DMS153 (cell line): ENCODE results near the gene EML6.

Experiments
- DNase-seq: peaks from one replicate; lab custom pipeline; 2025; lab: John Stamatoyannopoulos, UW

EML6 gene

DNA sequence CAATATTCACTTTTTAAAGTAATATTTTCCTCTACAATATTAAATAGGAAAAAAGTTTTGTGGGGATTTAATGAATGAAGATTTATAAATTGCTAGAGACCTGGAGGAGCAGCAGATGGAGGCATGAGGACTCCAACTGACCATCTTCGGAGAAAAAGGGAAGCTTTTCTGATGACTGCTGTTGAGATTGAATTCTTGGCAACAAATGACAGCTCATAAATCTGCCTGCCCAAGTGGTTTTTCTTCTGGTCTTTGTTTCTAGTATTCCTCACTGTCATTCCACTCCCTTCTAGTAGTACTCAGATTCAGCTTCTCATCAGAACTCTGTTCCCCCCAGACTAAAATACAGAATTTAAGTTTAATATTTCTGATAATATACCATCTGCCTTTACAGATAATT lies 157.0 kb downstream of the EML6 start:
- DNase-seq, result no peak

DNA sequence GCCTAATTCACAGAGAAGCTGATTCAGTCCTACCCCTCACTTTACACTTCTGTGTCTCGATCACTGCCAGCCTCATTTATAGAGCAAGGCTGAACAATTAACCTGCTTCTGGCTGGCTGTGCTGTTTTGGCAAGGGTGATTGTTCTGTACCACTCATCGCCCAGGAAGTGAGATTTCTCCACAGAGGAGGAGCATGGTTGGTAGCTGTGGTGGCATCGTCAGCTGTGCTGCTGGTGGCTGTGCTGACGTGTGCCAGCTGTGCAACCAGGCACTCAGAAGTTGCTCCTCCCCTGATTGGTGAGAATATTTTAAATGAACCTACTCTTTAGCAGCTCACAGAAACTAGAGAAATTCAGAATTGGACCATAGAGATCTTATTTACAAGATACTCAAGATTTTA lies 158.3 kb downstream of the EML6 start:
- no peak for DNase-seq

DNA sequence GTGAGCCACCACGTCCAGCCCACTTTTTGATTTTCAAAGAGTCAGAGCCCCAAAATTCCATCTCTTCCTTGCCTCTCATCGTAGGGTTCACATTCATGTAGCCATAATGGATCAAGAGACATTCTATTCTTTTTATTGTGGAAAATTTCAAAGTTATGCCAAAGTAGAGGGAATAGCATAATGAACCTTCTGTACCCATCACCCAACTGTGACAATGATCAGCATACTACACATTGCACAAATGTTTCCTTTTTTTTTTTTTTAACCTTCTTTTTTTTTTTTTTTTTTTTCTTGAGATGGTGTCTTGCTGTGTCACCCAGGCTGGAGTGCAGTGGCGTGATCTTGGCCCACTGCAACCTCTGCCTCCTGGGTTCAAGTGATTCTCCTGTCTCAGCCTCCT lies 162.4 kb downstream of the EML6 start:
- DNase-seq, result no peak

DNA sequence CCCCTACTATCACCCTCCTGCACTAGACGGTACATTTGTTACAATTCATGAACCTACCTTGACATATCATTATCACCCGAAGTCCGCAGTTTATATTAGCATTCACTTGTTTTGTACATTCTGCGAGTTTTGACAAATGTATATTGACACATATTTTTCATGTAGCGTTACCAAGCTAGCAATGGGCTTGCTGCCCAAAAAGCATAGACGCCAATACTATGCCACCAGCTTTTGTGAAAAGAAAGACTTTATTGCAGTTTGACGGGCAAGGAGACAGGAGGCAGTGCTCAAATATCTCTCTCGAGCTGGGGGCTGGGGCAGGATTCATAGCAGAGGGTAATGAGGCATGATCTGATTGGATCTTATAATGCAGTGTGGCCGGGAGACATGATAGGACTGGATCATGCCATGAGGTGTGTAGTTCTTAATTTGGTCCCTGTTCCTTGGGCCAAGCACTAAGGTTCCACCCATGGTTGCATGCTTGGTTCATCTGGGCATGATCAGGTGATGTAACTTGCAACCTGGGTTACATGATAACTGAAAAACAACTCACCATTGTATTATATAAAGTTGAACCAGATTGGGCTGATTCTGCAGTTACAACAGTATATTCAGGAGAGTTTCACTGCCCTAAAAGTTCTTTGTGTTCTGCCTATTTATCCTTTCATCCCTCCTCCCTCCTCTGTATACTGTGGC lies 164.5 kb downstream of the EML6 start:
- DNase-seq, result no peak

DNA sequence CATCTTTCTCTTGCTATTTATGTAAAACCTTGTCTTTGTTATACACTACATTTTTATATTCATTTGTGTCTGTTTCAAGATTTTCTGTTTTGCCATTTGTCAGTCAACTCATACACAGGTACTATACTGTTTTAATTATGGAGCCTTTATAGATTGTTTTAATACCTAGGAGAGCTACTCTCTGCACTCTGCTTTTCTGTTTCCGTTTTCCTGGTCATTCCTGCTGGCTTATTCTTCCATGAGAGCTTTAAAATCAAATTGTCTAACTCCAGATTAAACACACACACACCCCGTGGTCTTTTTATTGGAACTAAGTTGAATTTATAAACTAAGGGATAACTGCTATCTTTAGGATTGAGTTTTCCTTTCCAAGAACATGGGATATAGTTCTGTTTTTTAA lies 165.6 kb downstream of the EML6 start:
- DNase-seq, result no peak

DNA sequence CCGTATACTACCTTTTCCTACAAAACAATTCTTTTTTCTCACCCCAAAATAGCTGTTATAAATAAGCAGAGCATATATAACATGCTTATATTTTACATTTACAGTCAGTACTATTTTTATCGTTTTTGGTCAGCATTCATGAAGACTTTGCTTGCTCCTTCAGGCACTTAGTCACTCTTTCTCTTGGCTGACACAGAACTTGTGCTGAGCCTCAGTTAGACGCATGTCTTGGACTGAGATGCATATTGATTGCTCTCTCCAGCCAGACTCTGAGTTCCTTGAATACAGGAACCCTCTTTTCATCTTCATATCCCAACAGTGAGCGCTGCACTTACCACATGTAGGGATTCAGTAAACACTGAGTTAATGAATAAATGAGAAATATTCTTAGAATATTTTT lies 168.4 kb downstream of the EML6 start:
- DNase-seq, result no peak

DNA sequence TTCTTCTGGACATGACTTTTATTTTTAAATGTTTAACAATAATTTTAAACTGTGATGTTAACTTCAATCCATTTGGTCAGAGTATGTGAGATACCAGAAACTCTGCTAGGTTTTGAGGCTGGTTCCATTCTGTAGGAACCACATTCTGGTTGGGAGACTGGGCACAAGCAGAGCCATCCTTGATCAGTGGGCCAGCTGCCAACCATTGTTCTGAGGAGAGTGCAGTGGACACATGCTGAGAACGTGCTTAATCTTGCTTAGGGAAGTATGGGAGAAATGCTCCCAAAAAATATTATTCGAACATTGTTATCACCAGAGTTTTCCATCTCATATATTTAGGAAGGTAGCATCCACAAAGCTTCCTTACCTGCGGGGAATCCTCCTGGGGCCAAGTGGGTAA lies 171.0 kb downstream of the EML6 start:
- DNase-seq, result no peak

DNA sequence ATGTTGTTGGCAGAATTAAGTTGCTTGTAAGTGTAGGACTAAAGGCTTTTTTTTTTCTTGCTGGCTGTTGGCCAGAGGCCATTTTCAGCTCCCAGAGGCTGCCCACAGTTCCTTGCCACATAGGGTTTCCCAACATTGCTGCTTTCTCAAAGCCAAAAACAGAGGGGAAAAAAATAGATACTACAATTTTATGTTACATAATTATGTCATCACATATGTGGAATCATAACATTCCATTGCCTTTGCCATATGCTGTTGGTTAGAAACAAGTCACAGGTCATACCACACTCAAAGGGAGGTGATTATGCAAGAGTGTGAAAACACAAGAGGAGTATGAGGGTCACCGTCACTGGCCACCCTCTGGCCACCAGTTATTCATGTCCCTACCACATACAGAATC lies 172.3 kb downstream of the EML6 start:
- no peak for DNase-seq

DNA sequence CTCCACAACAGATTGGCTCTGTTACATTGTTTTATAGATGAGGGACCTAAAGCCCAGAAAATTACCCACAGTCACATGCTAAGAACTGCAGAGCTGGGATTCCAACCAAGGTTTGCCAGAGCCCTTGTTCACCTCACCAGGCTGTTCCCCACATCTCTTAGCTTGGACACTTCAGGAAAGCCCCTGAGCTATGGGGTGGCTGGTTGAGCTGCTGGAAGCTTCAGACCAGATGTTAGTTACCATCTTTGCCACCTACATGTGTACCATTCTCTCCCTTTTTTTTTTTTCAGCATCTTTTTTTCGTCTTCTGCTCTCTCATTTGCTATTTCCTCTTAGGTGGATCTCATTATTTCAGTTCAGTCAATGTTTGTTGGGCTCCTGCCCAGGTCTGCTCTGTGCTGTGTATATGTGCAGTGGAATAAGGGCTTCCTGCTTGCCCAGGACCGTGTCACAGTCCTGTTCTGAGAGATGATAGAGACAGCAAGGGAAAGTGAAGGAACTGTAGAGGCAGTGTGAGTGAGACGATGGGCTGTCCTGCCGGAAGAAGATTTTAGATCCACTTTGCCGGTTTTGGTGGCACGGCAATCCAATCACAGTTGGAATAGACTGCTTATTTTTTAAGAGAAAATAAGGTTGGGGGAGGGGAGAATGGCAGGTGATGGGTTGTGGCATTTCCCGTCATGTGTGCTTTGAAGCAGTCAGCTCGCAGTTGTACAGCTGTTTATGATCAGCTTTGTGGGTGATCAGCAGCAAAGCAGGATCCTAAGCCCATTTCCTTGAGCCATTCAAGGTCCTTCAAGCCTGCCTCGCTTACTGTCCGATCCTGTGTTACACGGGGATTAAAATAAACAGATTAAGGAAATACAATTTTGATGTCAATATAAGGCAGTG lies 174.2 kb downstream of the EML6 start:
- no peak for DNase-seq

DNA sequence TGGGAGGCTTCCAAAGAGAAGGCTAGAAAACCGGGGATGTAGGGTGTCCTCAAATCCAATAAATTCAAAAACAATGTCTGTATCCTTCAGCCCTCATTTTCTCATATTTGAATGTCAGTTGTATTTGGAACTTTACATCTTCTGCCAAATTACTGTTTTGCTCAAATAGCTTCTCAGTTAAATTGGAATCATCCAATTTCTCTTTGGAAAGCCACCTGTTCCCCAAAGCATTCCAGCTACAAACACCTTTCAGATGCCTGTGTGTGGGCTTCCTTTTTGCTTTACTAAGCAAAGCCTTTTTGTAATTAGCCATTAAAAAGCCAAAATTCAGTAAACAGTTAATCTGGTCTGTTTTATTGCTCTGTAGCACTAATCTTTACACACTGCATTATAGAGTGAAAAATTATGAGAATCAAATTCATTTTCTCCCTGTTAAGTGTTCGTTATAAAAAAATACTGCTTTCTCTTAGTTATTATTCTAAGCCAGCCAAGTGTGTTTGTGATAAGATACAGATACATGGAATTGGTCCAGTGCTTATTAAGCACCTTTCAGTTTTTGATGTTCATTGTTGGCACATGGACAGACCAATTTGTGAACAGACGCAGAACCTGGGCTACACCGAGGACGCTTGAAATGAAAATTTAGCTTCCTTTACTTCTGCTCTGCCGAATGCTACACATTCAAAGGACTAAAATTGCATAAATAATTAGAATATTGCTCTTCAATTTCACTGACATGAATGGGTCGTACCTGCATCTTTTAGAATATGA lies 175.2 kb downstream of the EML6 start:
- no peak for DNase-seq

DNA sequence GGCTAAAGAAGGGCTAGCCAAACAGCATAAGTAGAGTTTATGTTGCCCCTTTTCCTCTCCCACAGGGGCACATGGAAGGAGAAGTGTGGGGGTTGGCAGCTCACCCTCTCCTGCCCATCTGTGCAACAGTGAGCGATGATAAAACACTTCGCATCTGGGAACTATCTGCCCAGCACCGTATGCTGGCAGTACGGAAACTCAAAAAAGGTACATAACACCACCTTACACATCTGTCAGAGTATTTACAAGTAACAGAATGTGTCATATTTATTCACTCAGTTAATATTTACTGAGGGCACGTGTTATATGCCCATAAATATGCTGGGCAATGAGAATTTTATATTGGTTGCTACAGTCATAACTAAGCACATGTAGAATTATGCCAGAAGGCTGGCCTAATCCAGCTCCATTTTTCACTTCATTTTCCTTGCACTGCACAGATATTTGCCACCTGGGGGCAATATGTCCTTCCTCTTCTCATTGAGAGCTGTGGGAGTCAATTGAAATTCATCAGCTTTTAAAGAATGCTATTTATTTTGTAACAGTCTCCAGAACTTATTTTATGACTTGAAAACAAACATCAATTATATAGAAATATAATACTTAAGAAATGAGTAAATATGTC lies 176.2 kb downstream of the EML6 start:
- DNase-seq, result no peak

DNA sequence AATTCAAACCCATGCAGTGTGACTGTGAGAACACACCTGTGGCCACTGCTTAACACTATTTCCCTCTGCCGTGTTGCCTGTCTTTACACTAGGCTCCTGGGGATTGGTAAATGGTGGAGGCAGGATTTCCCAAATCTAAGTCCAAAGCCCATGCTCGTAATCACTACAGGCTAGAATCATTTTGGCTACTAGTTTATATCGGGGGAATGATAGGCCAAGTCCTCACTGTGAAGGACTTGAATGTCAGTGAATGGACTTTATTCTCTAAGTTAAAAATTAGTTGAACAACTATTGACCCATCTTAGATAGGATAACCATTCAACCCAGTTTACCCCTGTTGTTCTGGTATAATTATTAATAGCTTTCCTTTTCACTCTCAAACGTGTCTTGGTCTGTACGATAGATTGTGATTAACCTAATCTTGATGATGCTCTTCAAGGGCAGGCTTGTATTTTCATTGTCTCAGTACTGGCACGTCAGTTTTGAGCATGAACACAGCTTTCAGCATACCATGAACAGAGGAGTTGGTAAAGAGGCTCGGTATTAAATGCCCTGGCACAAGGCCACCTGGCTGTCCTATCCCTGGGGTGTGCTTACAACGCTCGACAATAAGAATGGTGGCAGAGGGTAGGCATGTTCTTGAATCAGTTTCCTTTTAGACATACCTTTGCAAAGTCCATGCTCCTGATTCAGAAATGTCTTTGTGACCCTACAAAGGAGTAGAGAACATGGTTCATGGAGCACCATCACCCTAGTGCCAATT lies 177.9 kb downstream of the EML6 start:
- DNase-seq, result no peak

DNA sequence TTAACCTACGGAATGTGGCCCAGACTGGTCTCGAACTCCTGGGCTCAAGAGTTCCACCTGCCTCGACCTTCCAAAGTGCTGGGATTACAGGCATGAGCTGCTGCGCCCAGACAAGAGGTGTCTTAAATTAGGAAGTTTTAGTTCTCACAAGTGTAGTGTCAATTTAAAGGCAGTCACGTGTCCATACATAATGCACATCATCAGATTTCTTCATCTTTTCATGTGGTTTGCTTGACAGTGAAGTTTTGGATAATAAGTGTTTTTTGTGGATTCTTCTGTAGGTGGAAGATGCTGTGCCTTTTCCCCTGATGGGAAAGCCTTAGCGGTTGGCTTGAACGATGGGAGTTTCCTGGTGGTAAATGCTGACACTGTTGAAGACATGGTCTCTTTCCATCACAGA lies 179.3 kb downstream of the EML6 start:
- DNase-seq, result no peak

DNA sequence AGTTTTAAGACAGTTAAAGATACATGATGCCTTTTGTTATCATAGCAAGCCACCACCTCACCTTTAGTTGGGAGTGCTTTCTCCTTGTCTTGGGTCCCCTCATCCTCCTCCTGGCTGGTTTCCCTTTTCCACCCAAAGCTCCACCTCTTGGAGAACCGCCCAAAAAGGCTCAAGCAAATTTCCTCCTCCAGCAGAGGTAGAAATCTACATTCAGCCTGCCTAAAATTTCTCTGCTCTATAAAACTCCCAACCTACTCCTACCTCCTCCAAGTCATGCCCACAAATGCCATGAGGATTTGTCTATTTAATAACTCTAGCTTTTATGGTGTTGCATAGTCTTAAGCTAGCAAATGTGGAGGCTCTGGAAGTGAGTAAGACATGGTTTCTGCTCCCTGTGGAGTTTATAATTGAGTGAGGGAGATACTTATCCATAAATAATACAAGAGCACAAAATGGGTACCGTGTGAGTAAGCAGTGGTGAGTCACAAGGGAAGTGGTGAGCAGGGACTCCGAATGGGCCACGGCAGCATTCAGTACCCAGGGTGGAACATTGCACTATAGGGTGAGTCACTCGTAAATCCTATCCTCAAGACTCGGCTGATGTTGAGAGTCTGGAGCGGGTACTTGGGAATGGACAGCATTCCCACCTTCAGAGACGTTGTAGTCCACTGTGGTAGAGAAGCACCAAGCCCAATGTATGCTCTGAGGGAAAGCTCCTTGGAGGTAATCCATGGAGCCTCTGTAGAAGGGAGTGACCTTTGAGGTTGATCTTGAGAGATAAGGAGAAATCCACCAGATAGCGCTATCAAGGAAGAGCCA lies 180.5 kb downstream of the EML6 start:
- peak; percentile 5 for DNase-seq

DNA sequence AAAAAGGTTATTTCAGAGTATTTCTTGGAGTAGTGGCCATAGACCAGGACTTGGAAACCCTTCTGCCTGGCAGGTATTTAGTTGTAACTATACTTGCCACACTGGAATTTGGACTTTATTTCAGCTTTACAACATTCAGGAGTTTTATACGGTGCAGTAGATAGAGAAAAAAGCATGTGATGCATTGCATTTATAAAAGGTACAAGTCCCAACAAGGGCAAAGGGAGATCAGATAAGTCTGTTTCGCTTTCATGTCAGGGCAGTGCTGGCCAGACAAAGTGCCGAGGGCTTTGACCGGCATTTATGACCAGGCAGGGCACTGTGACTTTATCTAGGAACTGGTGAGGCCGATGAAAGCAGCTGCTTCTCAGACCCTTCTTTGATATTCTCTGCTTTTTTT lies 181.4 kb downstream of the EML6 start:
- no peak for DNase-seq

DNA sequence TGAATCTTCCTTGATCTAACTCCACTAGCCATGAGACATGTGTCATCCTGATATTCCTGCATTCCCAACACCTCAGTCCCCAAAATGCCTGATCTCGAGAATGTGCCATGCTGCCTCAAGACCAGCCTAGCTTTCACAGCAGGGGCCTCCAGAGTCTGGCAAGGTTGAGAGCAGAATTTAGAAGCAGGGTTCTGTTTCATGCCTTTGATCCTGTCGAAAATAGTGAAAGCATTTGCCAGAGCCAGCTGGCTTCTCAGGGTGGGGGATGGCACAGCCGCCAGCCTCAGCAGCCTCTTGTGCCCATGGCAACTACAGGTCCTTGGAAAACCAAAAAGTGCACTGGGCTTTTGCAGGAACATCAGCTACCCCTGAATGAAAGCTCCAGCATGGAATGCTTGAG lies 183.3 kb downstream of the EML6 start:
- no peak for DNase-seq

DNA sequence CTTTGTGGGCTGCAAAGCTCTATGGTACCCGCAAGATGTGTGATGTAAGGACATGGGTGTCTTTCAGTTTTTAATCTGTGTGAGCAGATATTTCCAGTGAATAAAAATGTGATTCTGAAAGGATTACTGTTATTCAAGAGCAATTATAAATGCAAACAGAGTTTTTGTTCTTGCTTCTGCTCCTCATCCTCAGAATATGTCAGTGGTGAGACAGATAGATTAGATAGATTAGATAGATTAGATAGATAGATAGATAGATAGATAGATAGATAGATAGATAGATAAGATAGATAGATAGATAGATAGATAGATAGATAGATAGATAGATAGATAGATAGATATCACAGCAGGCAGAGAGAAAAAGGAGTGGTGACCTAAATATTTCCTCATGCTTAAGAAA lies 184.2 kb downstream of the EML6 start:
- no peak for DNase-seq

DNA sequence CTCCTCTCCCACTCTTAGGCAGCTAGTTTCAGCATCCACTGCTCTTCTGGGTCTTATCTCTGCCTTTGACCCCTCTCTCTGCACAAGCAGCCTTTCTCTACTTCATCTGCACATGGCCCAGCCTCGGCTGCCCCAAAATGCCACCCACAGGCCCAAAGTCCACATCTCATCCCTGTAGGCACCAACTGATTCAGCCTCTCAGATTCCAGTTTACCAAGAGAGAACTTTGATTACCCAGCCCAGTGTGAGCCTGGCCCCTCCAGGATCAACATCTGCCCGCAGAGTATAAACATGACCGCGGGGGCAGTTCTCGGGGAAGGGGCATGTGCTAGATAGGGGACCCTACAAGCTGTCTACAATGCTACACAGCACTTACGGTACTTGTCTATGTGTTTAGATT lies 185.1 kb downstream of the EML6 start:
- no peak for DNase-seq

DNA sequence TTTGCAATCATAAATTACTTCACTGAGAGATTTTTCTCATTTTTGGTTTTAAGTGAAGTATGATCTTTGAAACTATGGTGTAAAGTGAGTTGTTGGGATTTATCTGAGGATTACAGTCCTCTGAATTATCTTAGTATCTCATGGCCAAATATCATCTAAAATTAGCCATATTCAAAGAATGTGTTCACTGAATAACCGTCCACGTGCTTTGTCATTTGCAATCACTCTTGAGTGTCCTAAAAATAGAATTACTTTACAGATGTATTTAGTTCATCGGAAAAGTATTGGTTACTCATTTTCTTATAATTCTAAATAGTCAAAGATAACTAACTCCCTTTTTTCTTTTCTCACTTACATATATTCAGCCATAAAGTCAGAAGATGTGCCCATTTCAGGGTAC lies 185.5 kb downstream of the EML6 start:
- DNase-seq, result no peak

DNA sequence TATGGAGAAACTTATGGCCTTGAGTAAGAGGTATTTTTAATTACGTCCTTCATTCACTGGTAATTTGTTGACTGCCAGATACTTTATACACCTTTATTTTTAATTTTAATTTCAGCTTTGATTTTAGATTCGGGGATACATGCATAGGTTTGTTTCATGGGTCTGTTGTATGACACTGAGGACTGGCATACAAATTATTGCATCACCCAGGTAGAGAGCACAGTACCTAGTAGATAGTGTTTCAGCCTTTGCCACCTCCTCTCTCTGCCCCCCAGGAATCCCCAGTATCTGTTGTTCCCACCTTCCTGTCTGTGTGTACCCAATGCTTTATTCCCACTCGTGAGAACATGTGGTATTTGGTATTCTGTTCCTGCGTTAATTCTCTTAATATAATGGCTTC lies 188.8 kb downstream of the EML6 start:
- no peak for DNase-seq

DNA sequence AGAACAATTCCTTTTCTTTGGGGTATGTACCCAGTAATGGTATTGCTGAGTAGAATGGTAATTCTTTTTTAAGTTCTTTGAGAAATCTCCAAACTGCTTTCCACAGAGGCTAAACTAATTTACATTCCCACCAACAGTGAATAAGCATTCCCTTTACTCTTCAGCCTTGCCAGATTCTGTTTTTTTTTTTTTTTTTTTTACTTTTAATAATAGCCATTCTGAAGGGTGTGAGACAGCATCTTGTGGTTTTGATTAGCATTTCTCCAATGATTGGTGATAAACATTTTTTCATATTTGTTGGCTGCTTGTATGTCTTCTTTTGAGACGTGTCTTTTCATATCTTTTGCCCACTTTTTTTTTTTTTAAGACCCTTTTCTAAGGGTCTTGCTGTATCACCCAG lies 189.4 kb downstream of the EML6 start:
- DNase-seq, result no peak
